NCI-H1417 (cell line): ENCODE results near the gene CRIM1.

Source experiments
- DNase-seq, 3 experiments: peaks; one replicate each; lab custom pipeline; 2025; lab: John Stamatoyannopoulos, UW

The CRIM1 gene

GRCh38 chr2:36396878-36397539 lies 41.4 kb downstream of the CRIM1 start:
- no peak for DNase-seq

DNA sequence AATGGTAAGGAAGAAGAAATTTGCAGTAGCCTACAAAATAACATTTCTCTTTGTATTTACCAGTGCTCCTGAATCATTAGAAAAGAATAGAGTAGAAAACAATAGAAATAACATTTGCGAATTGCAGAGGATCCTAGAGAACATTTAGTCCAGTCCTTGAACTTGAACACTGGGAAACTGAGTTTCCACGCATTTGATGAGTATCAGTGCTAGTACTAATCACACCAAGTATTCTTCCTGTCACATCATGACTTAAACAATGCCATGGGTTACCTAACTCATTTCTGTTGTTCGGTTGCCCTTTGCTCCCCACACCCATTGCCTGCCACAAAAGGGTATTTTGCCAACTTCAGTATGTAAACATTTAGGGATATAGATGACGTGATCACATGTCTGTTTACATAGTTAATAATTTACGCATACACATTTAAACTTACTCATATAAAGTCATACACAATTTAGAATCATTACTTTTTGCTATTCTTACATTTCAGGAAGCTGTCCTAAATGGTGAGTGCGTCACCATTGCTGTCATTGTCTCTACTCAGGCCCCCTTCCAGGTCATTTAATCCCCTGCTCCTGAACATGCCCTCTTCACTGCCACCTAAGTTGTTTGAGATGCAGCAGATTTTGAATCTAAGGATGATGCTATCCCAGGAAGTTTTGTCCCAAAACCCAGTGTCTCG lies 42.3 kb downstream of the CRIM1 start:
- DNase-seq, result no peak

DNA sequence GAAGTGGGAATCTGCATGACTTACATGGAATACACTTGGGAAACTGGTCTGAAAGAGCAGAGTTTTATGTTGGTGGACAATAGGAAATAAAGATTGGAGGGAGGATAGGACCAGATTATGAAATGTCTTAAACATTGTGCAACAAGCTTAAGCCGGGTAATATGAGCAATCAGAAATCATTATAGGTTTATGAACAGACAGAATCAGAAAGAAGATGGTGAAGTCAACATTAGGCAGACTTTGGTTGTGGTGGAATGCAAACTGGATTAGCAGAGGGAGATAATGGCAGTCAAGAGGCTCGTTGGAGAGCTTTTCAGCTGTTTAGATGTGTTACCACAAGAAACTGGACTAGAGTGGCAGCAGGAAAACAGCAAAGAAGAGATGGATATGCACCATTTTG lies 43.5 kb downstream of the CRIM1 start:
- DNase-seq, result no peak

DNA sequence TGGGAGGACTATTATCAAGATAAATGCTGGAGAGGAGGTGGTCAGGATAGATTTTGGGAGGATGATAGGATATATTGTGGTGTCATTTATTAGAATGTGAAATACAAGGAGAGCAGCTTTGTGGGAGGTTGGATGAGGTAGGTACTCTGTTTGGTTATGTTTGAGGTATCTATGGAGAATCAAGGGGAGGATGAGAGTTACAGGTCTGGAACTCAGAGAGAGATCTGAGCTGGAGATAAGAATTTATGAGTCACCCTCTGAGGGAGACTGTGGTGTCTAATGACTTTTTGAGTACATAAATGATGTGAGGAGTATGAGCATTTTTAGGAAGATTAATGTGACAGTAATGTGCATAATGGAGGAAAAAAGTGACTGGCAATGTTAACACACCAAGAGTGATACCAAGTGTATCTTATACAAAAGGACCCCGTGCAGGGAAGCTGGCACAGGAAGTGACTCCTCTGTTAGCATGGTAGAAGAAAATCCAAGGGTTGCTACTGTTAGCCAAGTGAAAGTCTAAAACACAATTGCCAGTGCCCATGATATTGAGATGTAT lies 48.2 kb downstream of the CRIM1 start:
- peak in 1 of 3 experiments; percentile 46 for DNase-seq

DNA sequence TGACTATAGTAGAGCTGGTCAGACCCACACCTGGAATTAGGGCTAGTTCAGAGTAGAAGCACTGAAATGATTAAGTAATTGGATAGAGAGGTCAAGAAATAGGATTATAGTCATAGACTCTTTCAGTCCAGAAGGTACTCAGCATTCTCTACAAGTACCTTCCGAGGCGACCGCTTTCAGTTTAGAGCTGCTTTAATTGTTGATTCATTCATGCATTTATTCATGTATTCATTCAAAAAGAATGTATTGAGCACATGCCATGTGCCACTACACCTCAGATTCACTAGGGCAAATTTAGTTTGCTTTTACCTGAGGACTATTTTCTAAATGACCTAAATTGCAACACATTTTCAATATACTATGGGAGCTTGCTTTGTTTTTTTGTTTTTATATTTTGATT lies 48.7 kb downstream of the CRIM1 start:
- DNase-seq, result no peak

DNA sequence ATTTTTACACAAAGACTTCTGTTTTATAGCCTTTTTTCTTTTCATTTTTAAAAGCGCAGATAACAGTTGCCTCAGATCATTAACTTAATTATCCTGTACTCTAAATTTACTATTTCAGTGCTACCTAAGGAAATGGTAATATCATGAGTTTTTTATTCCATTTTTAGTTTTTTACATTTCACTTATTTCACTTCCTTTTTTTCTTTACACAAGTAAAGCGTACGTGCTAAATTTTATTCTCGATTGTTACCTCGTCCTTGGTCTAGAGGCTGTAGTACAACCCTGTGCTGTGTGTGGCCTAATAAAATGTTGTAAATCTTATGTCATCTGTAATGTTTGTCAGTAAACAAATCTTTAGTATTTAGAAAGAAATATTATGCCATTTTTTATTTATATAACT lies 49.2 kb downstream of the CRIM1 start:
- no peak for DNase-seq

DNA sequence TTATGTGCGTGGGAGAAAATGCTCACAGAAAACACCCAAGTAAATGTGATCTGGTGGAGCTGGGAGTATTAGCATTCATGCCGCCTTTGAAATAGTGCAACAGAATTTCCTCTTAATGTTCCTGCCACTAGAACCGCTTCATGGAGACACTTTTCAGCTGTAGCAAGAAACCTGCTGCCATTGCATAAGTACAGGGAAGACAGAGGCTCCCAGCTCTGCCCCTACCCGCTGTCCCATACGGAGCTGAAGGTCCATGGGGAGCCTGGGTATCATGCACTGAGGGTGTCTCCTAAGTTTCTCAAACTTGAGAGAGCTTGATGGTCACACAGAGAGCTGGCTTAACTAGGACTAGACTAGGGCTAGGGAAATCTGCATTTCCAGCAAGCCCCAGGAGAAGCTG lies 49.6 kb downstream of the CRIM1 start:
- no peak for DNase-seq

GRCh38 chr2:36406296-36406695 lies 50.7 kb downstream of the CRIM1 start:
- DNase-seq, result no peak

GRCh38 chr2:36407413-36407812 lies 51.8 kb downstream of the CRIM1 start:
- DNase-seq, result no peak

DNA sequence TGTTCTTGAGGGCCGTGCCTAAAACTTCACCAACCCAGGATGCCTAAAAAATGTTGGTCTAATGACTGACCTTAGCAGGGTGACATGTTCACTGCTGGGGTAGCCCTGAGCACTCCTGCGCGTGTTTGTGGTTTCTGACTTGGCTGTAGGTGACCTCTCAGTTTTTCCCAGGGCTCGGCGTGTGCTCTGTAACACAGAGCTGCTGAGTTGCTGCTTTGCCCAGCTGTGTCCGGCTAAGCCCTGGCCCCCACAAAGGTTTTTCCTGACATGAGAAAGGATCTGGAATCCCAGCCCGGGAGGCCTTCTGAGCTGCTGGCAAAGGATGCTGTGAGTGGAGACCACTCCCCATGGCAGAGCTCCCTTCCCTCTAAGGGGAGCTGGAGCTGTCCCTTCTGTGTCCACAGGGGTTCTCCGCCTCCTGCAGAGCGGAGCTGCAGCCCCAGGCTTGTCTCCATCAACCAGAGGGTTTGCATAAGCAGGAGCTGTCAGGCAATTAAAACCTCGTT lies 52.7 kb downstream of the CRIM1 start:
- DNase-seq, result peak in 1 of 3 experiments; percentile 38

DNA sequence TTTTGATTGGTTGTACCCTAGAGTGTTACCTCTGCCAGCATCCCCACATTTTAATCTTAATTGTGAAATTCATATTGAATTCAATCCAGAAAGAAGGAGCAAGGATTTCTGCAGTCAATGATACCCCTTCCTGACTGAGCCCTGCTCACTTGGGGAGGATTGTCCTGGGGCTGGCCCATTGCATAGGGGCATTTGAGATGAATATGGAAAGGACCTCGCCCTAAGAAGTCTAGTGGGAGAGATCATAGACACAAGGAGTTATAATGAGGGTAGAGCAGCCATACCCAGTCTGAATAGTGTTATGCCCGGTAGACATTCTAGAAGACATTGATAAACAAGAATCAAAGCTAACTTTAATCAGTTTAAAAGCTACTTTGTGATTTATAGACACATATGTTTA lies 53.8 kb downstream of the CRIM1 start:
- DNase-seq, result no peak

- DNase-seq, result no peak
Measured at GRCh38 chr2:36409935-36410334, 54.4 kb downstream of the CRIM1 start.

DNA sequence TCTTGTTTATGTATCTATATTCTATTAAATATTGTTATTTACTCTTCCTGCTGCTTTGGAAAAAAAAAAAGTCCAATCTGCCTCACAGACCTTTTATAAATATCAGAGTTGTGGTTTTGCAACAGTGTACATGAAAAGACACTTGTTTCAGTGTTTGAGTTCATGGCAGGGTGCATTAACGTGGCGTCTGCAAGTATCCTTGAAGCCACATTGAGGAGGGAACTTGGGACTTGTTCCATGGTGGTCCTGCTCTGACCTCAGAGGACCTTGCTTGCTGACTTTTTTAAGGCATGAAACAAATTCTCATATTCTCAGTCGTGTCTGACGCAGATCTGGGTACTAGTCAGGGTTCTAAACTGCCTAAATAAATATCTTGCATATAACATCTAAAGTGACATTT lies 55.1 kb downstream of the CRIM1 start:
- no peak for DNase-seq

- no peak for DNase-seq
Measured at GRCh38 chr2:36411962-36412444, 56.4 kb downstream of the CRIM1 start.

DNA sequence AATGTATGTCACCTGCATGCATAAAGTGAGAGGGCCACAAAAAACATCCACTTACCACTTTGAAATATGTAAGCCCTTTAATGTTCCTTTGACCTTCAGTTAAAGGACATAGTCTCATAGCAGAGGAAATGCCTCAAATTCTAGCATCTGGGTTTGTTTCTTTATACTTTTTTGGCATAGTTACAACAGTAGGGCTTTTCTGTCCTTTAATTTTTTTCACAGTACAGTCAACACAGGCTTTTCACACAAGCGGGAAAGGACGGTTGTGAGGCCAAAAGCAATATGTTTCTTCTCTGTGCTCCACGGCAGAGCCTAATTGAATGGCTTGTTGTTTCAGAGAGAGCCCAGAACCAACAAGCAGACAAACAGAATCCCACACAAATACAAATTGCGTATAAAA lies 57.6 kb downstream of the CRIM1 start:
- no peak for DNase-seq

- no peak for DNase-seq
Measured at GRCh38 chr2:36414307-36414706, 58.7 kb downstream of the CRIM1 start.

GRCh38 chr2:36415381-36416022 lies 59.9 kb downstream of the CRIM1 start:
- DNase-seq, result no peak

- DNase-seq, result no peak
Measured at GRCh38 chr2:36416370-36417165, 61.0 kb downstream of the CRIM1 start.

DNA sequence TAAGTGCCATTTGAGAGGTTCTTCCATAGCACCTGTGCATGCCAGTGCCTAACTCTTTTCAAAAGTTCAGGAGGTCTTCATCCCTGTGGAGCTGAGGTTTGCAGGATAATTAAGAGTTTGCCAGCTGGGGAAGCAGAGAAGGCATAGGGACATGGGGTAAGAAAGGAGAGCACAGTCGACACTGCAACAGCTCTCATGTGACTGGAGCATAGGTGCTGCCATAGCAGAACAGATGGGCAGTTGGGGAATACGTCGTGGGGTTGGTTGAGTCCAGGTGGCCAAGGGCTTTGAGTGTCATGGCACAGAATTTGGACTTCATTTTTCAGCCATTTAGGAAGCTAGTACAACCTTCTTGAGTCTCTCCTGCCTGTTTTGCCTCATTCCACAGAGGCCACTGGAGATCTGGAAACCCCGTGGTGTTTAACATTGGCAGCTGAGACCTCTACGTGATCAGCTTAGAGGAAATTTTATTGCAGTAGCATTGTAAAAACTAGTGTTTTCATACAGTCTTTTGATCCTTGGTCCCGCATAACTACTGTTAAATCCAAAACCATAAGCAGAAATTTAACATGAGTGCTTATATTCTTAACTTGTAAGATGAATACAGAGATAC lies 65.1 kb downstream of the CRIM1 start:
- no peak for DNase-seq

GRCh38 chr2:36421379-36421778 lies 65.8 kb downstream of the CRIM1 start:
- DNase-seq, result no peak

GRCh38 chr2:36423172-36423571 lies 67.6 kb downstream of the CRIM1 start:
- peak; percentile 74 to 95 (median 83) for DNase-seq
